Transverse colon (tissue), 4 donors: ENCODE results near the gene MYRIP. TPM values are rescaled to one million over a fixed set of nuclear protein-coding genes. Genes with fewer than 3 reads are reported as not detected.
A peak's percentile ranks its signal among the peaks of the same experiment; 100 is the strongest.

Source experiments
- DNase-seq: peaks from one replicate; pipeline ENCODE4 v3.0.0-alpha.2; 2019
- H3K27ac ChIP-seq, 4 donors: fragments of 200-600 bp; sonication (generic); 2 replicates each; pipeline ENCODE4 v1.5.1; 2016 to 2018; ENCODE audit warnings: inconsistent platforms in 4 of 4
- H3K27me3 ChIP-seq: fragments of 200-600 bp; sonication (generic); 2 replicates; pipeline ENCODE4 v1.5.1; 2017; ENCODE audit warnings: inconsistent platforms
- H3K36me3 ChIP-seq, 4 donors: fragments of 200-600 bp; sonication (generic); 2 replicates each; pipeline ENCODE4 v1.5.1; 2017 to 2019; ENCODE audit warnings: inconsistent platforms in 4 of 4
- H3K4me1 ChIP-seq, 4 donors: fragments of 200-600 bp; sonication (generic); 2 replicates each; pipeline ENCODE4 v1.5.1; 2017 to 2020; ENCODE audit warnings: inconsistent platforms in 4 of 4
- H3K4me3 ChIP-seq, 4 donors: fragments of 200-600 bp; sonication (generic); 1 replicate in 1 of 4; 2 replicates in 3 of 4; pipeline versions ENCODE4 v1.5.1 to v1.6.1; 2017 to 2019; ENCODE audit warnings: inconsistent platforms in 4 of 4
- H3K9me3 ChIP-seq, 2 donors: fragments of 200-600 bp; sonication (generic); 2 replicates each; pipeline ENCODE4 v1.5.1; 2017 to 2019; ENCODE audit warnings: inconsistent platforms in 2 of 2
- CTCF ChIP-seq, 5 experiments: fragments of 200-600 bp in 3 of 5; fragments of 450-650 bp in 2 of 5; sonication (generic) in 3 of 5; IDR thresholded peaks; 1 replicate in 2 of 5; 2 replicates in 3 of 5; pipeline ENCODE4 v1.5.1; 2016 to 2017; ENCODE audit warnings: antibody characterized with exemption in 5 of 5, inconsistent platforms in 3 of 5, mild to moderate bottlenecking in 2 of 5, moderate library complexity in 1 of 5
- EP300 ChIP-seq: sonication (generic); formaldehyde crosslinking; IDR thresholded peaks from one replicate; pipeline ENCODE4 v1.6.1; 2017; ENCODE audit warnings: antibody characterized with exemption, low read depth
- POLR2A ChIP-seq: fragments of 450-650 bp; IDR thresholded peaks from one replicate; pipeline ENCODE4 v1.6.1; 2016; ENCODE audit warnings: antibody characterized with exemption, mild to moderate bottlenecking, moderate library complexity
- POLR2AphosphoS5 ChIP-seq, 3 donors: sonication (generic); formaldehyde crosslinking; IDR thresholded peaks; one replicate each; pipeline ENCODE4 v1.6.1; 2016; ENCODE audit warnings: antibody characterized with exemption in 3 of 3
- WGBS, 2 donors: methylation state at CpG; one replicate each; pipeline ENCODE4 v1.1.5; 2018; ENCODE audit warnings: low coverage in 1 of 2; 5-methylcytosine and 5-hydroxymethylcytosine counted together
- in situ Hi-C, 4 donors: fragments of 200-750 bp; cut with MboI; loops; one replicate each; pipeline versions ENCODE4 v1.15.0 to v1.15.1; 2017; ENCODE audit warnings: low sequenced_read_pairs in 3 of 4, low pct_ligation_motif_present in 1 of 4, low pct_unique_long_range_greater_than_20kb in 1 of 4
- intact Hi-C: fragments of 100-400 bp; cut with DNase I; formaldehyde crosslinking; loops from one replicate; pipeline ENCODE4 v1.15.1; 2023; ENCODE audit warnings: low total_unique reads
- total RNA-seq, 4 donors: library from RNA; depleted of rRNA; stranded (reverse); fragments of >200 nt; gene quantifications; one replicate each; pipeline ENCODE4 v1.1.0, GENCODE V29; 2016

Gene MYRIP
- total RNA-seq, 4 donors from 2014 or later, result 2.6 to 19.7 (median 5.4) TPM

GRCh38 chr3:40287248-40287647 lies 477.8 kb downstream of the MYRIP start:
- no peaks in the 10 kb centered on the region for H3K36me3 ChIP-seq
- no peaks in the 10 kb centered on the region for H3K9me3 ChIP-seq
- intact Hi-C loops (no loop called here), in situ Hi-C loops (no loop called here)
- 88 to 89% methylated on average over 2 of the region's 2 CpGs for WGBS, 2 donors
- H3K27me3 ChIP-seq, result no peaks in the 10 kb centered on the region
- no peak for TF ChIP-seq EP300
- TF ChIP-seq POLR2A, result no peak
- TF ChIP-seq POLR2AphosphoS5 (IDR thresholded peaks at IDR 0.05), result no peak
- no peak for TF ChIP-seq CTCF (IDR thresholded peaks at IDR 0.05)
- no peak for DNase-seq
- no peak overlapping the region for H3K27ac ChIP-seq
- no peaks in the 10 kb centered on the region for H3K4me1 ChIP-seq
- no peak overlapping the region for H3K4me3 ChIP-seq

- H3K9me3 ChIP-seq, result no peaks in the 10 kb centered on the region
- H3K4me1 ChIP-seq, result no peaks in the 10 kb centered on the region
- no peak for TF ChIP-seq POLR2AphosphoS5 (IDR thresholded peaks at IDR 0.05)
- no peak for TF ChIP-seq EP300
- in situ Hi-C loops (no loop called here), intact Hi-C loops (no loop called here)
- no peak overlapping the region for H3K27ac ChIP-seq
- no peaks in the 10 kb centered on the region for H3K36me3 ChIP-seq
- peak; percentile 22 for DNase-seq
- WGBS, 2 donors, result 92% methylated on average over 5 of the region's 6 CpGs; no CpG with 5 or more reads in 1 of the 2 donors
- H3K4me3 ChIP-seq, result no peak overlapping the region
- H3K27me3 ChIP-seq, result no peaks in the 10 kb centered on the region
Observed at GRCh38 chr3:40290396-40290795, 481.0 kb downstream of the MYRIP start.

GRCh38 chr3:40291471-40291870 lies 482.1 kb downstream of the MYRIP start:
- H3K27me3 ChIP-seq, result no peaks in the 10 kb centered on the region
- no peaks in the 10 kb centered on the region for H3K9me3 ChIP-seq
- no peak overlapping the region for H3K27ac ChIP-seq
- 100% methylated on average over 3 to 4 of the region's 4 CpGs for WGBS, 2 donors
- no peaks in the 10 kb centered on the region for H3K4me1 ChIP-seq
- no peak for TF ChIP-seq CTCF (IDR thresholded peaks at IDR 0.05)
- TF ChIP-seq POLR2AphosphoS5 (IDR thresholded peaks at IDR 0.05), result no peak
- no peak for TF ChIP-seq POLR2A
- TF ChIP-seq EP300, result no peak
- no peaks in the 10 kb centered on the region for H3K36me3 ChIP-seq
- in situ Hi-C loops, result no loop called here
- intact Hi-C loops, result no loop called here
- DNase-seq, result no peak
- no peak overlapping the region for H3K4me3 ChIP-seq

- H3K27ac ChIP-seq, result no peak overlapping the region
- intact Hi-C loops, result no loop called here
- no peak overlapping the region for H3K4me3 ChIP-seq
- H3K27me3 ChIP-seq, result no peaks in the 10 kb centered on the region
- no peak for DNase-seq
- in situ Hi-C loops, result no loop called here
- no peak for TF ChIP-seq POLR2A
- no peak for TF ChIP-seq EP300
- TF ChIP-seq POLR2AphosphoS5 (IDR thresholded peaks at IDR 0.05), result no peak
- TF ChIP-seq CTCF (IDR thresholded peaks at IDR 0.05), result no peak
- H3K4me1 ChIP-seq, result no peaks in the 10 kb centered on the region
- no peaks in the 10 kb centered on the region for H3K36me3 ChIP-seq
- WGBS, 2 donors, result 87 to 100% methylated on average over 1 to 4 of the region's 4 CpGs
- no peaks in the 10 kb centered on the region for H3K9me3 ChIP-seq
Observed at GRCh38 chr3:40292637-40293349, 483.4 kb downstream of the MYRIP start.

GRCh38 chr3:40294434-40294833 lies 485.0 kb downstream of the MYRIP start:
- no peak overlapping the region for H3K27ac ChIP-seq
- no peaks in the 10 kb centered on the region for H3K36me3 ChIP-seq
- 98% methylated on average over 1 of the region's 1 CpG; no CpG with 5 or more reads in 1 of the 2 donors for WGBS, 2 donors
- TF ChIP-seq CTCF (IDR thresholded peaks at IDR 0.05), result no peak
- TF ChIP-seq EP300, result no peak
- no peak for TF ChIP-seq POLR2A
- TF ChIP-seq POLR2AphosphoS5 (IDR thresholded peaks at IDR 0.05), result no peak
- no peak for DNase-seq
- no peaks in the 10 kb centered on the region for H3K27me3 ChIP-seq
- H3K4me1 ChIP-seq, result no peaks in the 10 kb centered on the region
- H3K4me3 ChIP-seq, result no peak overlapping the region
- intact Hi-C loops (no loop called here), in situ Hi-C loops (no loop called here)
- H3K9me3 ChIP-seq, result no peaks in the 10 kb centered on the region
